Sigmoid colon (tissue), 3 donors: ENCODE results near the gene TECPR2.
"Not testable (repeated sequence)": the region's sequence is repeated elsewhere in the genome, so short reads cannot be mapped to it uniquely, and the experiment has no call there.

Source experiments
- POLR2A ChIP-seq, 2 donors: fragments of 450-650 bp; IDR thresholded peaks; one replicate each; pipeline ENCODE4 v1.6.1; 2016; ENCODE audit warnings: antibody characterized with exemption in 2 of 2, mild to moderate bottlenecking in 2 of 2, moderate library complexity in 2 of 2
- TF ChIP-seq, protein P1 (sequence below), 4 experiments: fragments of 450-650 bp in 3 of 4; fragments of 200-600 bp in 1 of 4; IDR thresholded peaks; one replicate each; pipeline ENCODE4 v1.5.1; 2016 to 2019; ENCODE audit warnings: antibody characterized with exemption in 4 of 4, mild to moderate bottlenecking in 3 of 4, moderate library complexity in 2 of 4

DNA sequence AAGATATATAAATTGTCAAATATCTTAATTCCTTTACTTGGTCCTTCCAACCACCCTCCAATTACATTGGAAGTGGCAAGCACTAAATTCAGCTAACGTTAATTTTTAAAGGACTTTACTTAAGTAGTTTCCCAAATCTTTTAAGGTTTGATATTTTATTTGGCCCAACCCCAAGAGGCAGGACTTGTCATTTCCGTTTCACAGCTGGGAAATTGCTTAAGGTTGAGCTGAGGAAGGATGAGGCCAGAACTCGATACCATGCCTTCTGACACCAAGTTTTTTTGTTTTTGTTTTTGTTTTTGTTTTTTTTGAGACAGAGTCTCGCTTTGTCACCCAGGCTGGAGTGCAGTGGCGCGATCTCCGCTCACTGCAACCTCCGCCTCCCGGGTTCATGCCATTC is 11.1 kb upstream of the TECPR2 start:
- TF ChIP-seq, protein P1, sequence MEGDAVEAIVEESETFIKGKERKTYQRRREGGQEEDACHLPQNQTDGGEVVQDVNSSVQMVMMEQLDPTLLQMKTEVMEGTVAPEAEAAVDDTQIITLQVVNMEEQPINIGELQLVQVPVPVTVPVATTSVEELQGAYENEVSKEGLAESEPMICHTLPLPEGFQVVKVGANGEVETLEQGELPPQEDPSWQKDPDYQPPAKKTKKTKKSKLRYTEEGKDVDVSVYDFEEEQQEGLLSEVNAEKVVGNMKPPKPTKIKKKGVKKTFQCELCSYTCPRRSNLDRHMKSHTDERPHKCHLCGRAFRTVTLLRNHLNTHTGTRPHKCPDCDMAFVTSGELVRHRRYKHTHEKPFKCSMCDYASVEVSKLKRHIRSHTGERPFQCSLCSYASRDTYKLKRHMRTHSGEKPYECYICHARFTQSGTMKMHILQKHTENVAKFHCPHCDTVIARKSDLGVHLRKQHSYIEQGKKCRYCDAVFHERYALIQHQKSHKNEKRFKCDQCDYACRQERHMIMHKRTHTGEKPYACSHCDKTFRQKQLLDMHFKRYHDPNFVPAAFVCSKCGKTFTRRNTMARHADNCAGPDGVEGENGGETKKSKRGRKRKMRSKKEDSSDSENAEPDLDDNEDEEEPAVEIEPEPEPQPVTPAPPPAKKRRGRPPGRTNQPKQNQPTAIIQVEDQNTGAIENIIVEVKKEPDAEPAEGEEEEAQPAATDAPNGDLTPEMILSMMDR (IDR thresholded peaks at IDR 0.05), result not testable (repeated sequence)
- TF ChIP-seq POLR2A (IDR thresholded peaks at IDR 0.05), result not testable (repeated sequence)
